Subcutaneous abdominal adipose tissue (tissue), 5 donors: ENCODE measurements around the gene PSD4.

Source experiments
- H3K27ac ChIP-seq: one replicate; pipeline ENCODE4 v1.7.0; 2013; ENCODE audit warnings: low read depth, mild to moderate bottlenecking, inconsistent platforms, low read length, moderate library complexity
- H3K27me3 ChIP-seq, 5 donors: one replicate each; pipeline ENCODE4 v1.7.0; 2013; ENCODE audit warnings: low read length in 5 of 5, inconsistent platforms in 1 of 5; ENCODE audit not compliant: control insufficient read depth in 5 of 5, insufficient read depth in 4 of 5
- H3K36me3 ChIP-seq, 5 donors: one replicate each; pipeline ENCODE4 v1.7.0; 2013; ENCODE audit warnings: low read length in 5 of 5; ENCODE audit not compliant: control insufficient read depth in 5 of 5, insufficient read depth in 5 of 5
- H3K4me1 ChIP-seq, 5 donors: one replicate each; pipeline ENCODE4 v1.7.0; 2013; ENCODE audit warnings: low read length in 5 of 5, mild to moderate bottlenecking in 3 of 5, moderate library complexity in 1 of 5; ENCODE audit not compliant: control insufficient read depth in 5 of 5, insufficient read depth in 5 of 5
- H3K4me3 ChIP-seq, 5 donors: one replicate each; pipeline ENCODE4 v1.7.0; 2013; ENCODE audit warnings: low read length in 5 of 5, low read depth in 1 of 5
- H3K9ac ChIP-seq, 5 donors: one replicate each; pipeline ENCODE4 v1.7.0; 2013; ENCODE audit warnings: low read length in 5 of 5, mild to moderate bottlenecking in 4 of 5, moderate library complexity in 3 of 5
- H3K9me3 ChIP-seq, 5 donors: one replicate each; pipeline ENCODE4 v1.7.0; 2013; ENCODE audit warnings: low read length in 5 of 5; ENCODE audit not compliant: control insufficient read depth in 5 of 5
- donor health status: healthy.
- donor health status: healthy.
- donor health status: healthy.
- donor health status: healthy.
- donor health status: healthy.

Gene PSD4

DNA sequence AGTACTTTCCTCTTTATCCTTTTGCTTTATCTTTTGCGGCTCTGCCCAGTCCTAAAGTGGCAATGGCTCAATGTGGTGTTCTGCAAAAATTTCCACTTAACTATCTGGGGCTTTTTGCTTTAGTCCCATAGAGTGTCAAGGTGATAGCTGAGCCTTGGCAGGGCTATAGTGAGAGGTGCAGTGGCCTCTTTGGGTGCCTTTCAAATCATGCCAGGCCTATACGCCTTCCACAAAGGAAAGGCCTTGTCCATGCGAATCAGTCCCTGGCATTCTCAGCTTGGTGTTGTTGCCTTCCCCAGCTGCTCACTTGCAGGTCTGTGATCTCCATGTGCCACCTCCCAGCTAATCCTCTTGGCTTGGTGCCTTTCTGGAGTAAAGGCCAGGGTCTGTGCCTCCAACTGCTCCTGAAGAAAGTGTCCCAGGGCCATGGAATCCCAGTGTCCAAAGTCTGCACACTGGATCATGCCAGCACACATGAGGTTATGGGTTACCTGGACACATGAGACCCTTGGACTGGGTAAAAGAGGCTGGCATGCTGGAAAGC lies 78.3 kb downstream of the PSD4 start:
- Histone ChIP-seq H3K27ac (no peak overlapping the region), H3K4me3 (no peak overlapping the region), H3K4me1 (peaks cover 0 to 20% (median 15%) of the 10 kb centered on the region in 5 donors), H3K9me3 (no peaks in the 10 kb centered on the region), H3K36me3 (peaks cover 0 to 7% (median 3%) of the 10 kb centered on the region in 5 donors), H3K9ac (no peak overlapping the region), H3K27me3 (peaks cover 0 to 3% (median 0%) of the 10 kb centered on the region in 5 donors)

- H3K4me1 ChIP-seq, result peaks cover 0 to 27% (median 15%) of the 10 kb centered on the region in 5 donors
- peaks cover 0 to 7% (median 3%) of the 10 kb centered on the region in 5 donors for H3K36me3 ChIP-seq
- peaks cover 0 to 3% (median 0%) of the 10 kb centered on the region in 5 donors for H3K27me3 ChIP-seq
- H3K9ac ChIP-seq, result no peak overlapping the region
- H3K27ac ChIP-seq, result no peak overlapping the region
- no peak overlapping the region for H3K4me3 ChIP-seq
- no peaks in the 10 kb centered on the region for H3K9me3 ChIP-seq
Measured at GRCh38 chr2:113253453-113253852, 79.7 kb downstream of the PSD4 start.

GRCh38 chr2:113255140-113256070 lies 81.6 kb downstream of the PSD4 start:
- Histone ChIP-seq H3K36me3 (peaks cover 0 to 18% (median 5%) of the 10 kb centered on the region in 5 donors), H3K27me3 (peaks cover 0 to 3% (median 0%) of the 10 kb centered on the region in 5 donors), H3K4me3 (no peak overlapping the region), H3K27ac (no peak overlapping the region), H3K9me3 (no peaks in the 10 kb centered on the region), H3K9ac (no peak overlapping the region), H3K4me1 (peaks cover 0 to 19% (median 8%) of the 10 kb centered on the region in 5 donors)

DNA sequence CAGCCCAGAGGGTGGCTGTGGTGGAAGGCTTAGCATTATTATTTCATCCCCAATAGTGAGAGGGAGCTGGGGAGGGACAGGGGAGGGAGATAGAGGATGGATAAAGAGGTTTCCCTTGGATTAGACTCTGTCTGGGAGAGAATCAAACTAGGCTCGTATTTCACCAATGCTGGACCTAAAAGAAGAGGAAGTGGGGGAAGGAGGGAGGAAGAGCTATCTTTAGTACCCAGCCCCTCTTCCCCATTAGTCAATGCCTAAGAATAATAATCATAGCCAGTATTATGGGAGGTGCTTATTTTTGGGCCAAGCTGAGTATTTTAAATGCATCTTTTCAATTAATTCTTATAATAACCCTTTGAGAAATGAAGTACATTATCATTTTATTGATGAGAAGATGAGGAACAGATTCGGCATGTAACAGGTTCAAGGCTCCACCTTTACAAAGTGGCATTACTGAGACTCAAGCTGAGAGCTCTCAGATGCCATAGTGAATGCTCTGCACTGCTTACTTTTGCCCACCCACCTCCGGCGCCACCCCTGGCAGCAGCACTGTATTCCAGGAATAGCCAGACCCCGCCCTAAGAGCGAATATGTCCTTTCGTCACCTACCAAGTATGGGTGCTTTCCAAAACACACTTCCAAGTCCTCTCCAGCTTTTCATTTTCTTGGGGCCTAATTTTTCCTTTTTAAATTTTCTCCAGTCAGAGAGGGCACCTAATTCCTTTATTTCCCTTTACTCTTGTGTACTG lies 83.9 kb downstream of the PSD4 start:
- Histone ChIP-seq H3K9ac (no peak overlapping the region), H3K27me3 (peaks cover 0 to 3% (median 0%) of the 10 kb centered on the region in 5 donors), H3K4me1 (peaks cover 0 to 18% (median 0%) of the 10 kb centered on the region in 5 donors), H3K9me3 (no peaks in the 10 kb centered on the region), H3K36me3 (peaks cover 0 to 21% (median 5%) of the 10 kb centered on the region in 5 donors), H3K4me3 (no peak overlapping the region), H3K27ac (no peak overlapping the region)

- H3K9me3 ChIP-seq, result no peaks in the 10 kb centered on the region
- H3K27me3 ChIP-seq, result peaks cover 0 to 3% (median 0%) of the 10 kb centered on the region in 5 donors
- H3K36me3 ChIP-seq, result peaks cover 0 to 21% (median 5%) of the 10 kb centered on the region in 5 donors
- H3K4me3 ChIP-seq, result no peak overlapping the region
- peaks cover 0 to 18% (median 0%) of the 10 kb centered on the region in 5 donors for H3K4me1 ChIP-seq
- H3K27ac ChIP-seq, result no peak overlapping the region
- H3K9ac ChIP-seq, result no peak overlapping the region
Measured at GRCh38 chr2:113258471-113259147, 84.8 kb downstream of the PSD4 start.
